Erythroblast (primary cell): ENCODE data around the gene NISCH.

Experiments used
- DNase-seq, 2 experiments: peaks; one replicate each; lab custom pipeline; 2025; lab: John Stamatoyannopoulos, UW
- GATA1 ChIP-seq: IDR thresholded peaks from 2 replicates; pipeline ENCODE4 v1.6.1; 2011; ENCODE audit warnings: low read depth, mild to moderate bottlenecking, control low read depth, low read length, moderate library complexity
- POLR2A ChIP-seq: IDR thresholded peaks from 2 replicates; pipeline ENCODE4 v1.6.1; 2011; ENCODE audit warnings: mild to moderate bottlenecking, low read length

The NISCH gene

GRCh38 chr3:52534281-52535183, 79.1 kb downstream of the NISCH start:
- TF ChIP-seq GATA1: no peak
- DNase-seq: peak; percentile 37 to 43

GRCh38 chr3:52535411-52536111, 80.2 kb downstream of the NISCH start:
- TF ChIP-seq POLR2A (no peak), GATA1 (no peak)

GRCh38 chr3:52536112-52536368, 80.6 kb downstream of the NISCH start:
- no peak for DNase-seq
- no peak for TF ChIP-seq GATA1
- no peak for TF ChIP-seq POLR2A

More at GRCh38 chr3:52535411-52536111, 80.2 kb downstream of the NISCH start:
- peak in 1 of 2 experiments; percentile 32 for DNase-seq

GRCh38 chr3:52536369-52537164, 81.2 kb downstream of the NISCH start, which contains the start of gene UQCC5:
TSS of gene UQCC5 (plus strand) at chr3:52536605. CDS start at chr3:52536756, 151 bp downstream.
- TF ChIP-seq POLR2A: peak; percentile 92
- no peak for TF ChIP-seq GATA1
- peak; percentile 99 for DNase-seq

GRCh38 chr3:52537165-52537620, 81.8 kb downstream of the NISCH start:
- peak in 1 of 2 experiments; percentile 73 for DNase-seq
- TF ChIP-seq POLR2A (no peak), GATA1 (no peak)

GRCh38 chr3:52537726-52538421, 82.5 kb downstream of the NISCH start:
- no peak for DNase-seq
- TF ChIP-seq POLR2A (no peak), GATA1 (no peak)

GRCh38 chr3:52539010-52539653, 83.7 kb downstream of the NISCH start:
- no peak for DNase-seq
- TF ChIP-seq GATA1 (no peak), POLR2A (no peak)

- TF ChIP-seq POLR2A: no peak
- TF ChIP-seq GATA1: no peak
- no peak for DNase-seq
Measured at GRCh38 chr3:52541050-52541449, 85.6 kb downstream of the NISCH start.
